HepG2 (cell line): ENCODE data around the gene MICAL3. TPM values are rescaled to one million over a fixed set of nuclear protein-coding genes. Genes with fewer than 3 reads are reported as not detected.

ENCODE experiments used
- ATAC-seq: fragments of 200-7000 bp; cut with Tn5 transposase; 3 replicates; pipeline ENCODE4 v1.9.1; 2020; ENCODE audit warnings: mild to moderate bottlenecking, moderate library complexity
- BruUV-seq: library from RNA; stranded (reverse); fragments of 400-500 nt; replicated peaks from 2 replicates; lab custom pipeline; 2021; lab: Mats Ljungman, UMichigan
- CTCF ChIA-PET: fragments of 300-600 bp; formaldehyde crosslinking; extraction: SDS; loops from one replicate; lab custom pipeline; 2021; ENCODE audit warnings: low total read pairs, inconsistent platforms, low intra/inter-chr PET ratio; lab: Yijun Ruan, JAX
- POLR2A ChIA-PET: fragments of 350-600 bp; sonication (Branson Sonifier 250); formaldehyde crosslinking; loops from one replicate; lab custom pipeline; 2020; ENCODE audit warnings: antibody characterized with exemption, inconsistent platforms; lab: Yijun Ruan, JAX
- DNase-seq: peaks from one replicate; pipeline ENCODE4 v3.0.0-alpha.2; 2015; ENCODE audit warnings: low spot score
- FAIRE-seq: peaks from 3 replicates; lab custom pipeline; 2011; peaks lifted over from hg19 to GRCh38; lab: Jason Lieb, UNC
- H2AFZ ChIP-seq: one replicate; pipeline ENCODE4 v1.6.1; 2011; ENCODE audit warnings: low read length, inconsistent platforms
- H3K27ac ChIP-seq: fragments of 300-600 bp; 3 replicates; pipeline ENCODE4 v1.8.0; 2011; ENCODE audit warnings: mixed run types, mild to moderate bottlenecking, mixed read lengths, low read length, inconsistent platforms; ENCODE audit not compliant: insufficient read depth; ENCODE audit errors: extremely low read length
- H3K27me3 ChIP-seq, 2 experiments: fragments of 200-600 bp in 1 of 2; 2 replicates in 1 of 2; 3 replicates in 1 of 2; pipeline versions ENCODE4 v1.6.0 to v1.8.0; 2011; ENCODE audit warnings: low read length in 2 of 2, mild to moderate bottlenecking in 2 of 2, moderate library complexity in 2 of 2, inconsistent platforms in 1 of 2; ENCODE audit not compliant: insufficient read depth in 2 of 2, control insufficient read depth in 1 of 2
- H3K36me3 ChIP-seq, 2 experiments: fragments of 200-600 bp in 1 of 2; replicated peaks in 1 of 2; 2 replicates in 1 of 2; 3 replicates in 1 of 2; pipeline versions ENCODE4 v1.5.1 to v1.8.0; 2011; ENCODE audit warnings: low read length in 2 of 2, inconsistent platforms in 1 of 2; ENCODE audit not compliant: insufficient read depth in 2 of 2, control insufficient read depth in 1 of 2
- H3K4me1 ChIP-seq: 2 replicates; pipeline ENCODE4 v1.5.1; 2012; ENCODE audit warnings: low read length, inconsistent platforms; ENCODE audit not compliant: insufficient read depth
- H3K4me2 ChIP-seq: 2 replicates; pipeline ENCODE4 v1.6.0; 2011; ENCODE audit warnings: low read depth, low read length, inconsistent platforms
- H3K4me3 ChIP-seq, 3 experiments: fragments of 200-600 bp in 1 of 3; sonication (generic), shearing (Covaris generic) in 1 of 3; replicated peaks in 1 of 3; 2 replicates each; pipeline ENCODE4 v1.5.1; 2011 to 2016; ENCODE audit warnings: low read length in 3 of 3, inconsistent platforms in 2 of 3, low read depth in 2 of 3, mild to moderate bottlenecking in 2 of 3, control low read depth in 1 of 3, mixed read lengths in 1 of 3; ENCODE audit not compliant: insufficient read depth in 1 of 3
- H3K79me2 ChIP-seq: one replicate; pipeline ENCODE4 v1.6.1; 2011; ENCODE audit warnings: low read length, inconsistent platforms; ENCODE audit not compliant: insufficient read depth
- H3K9ac ChIP-seq: 2 replicates; pipeline ENCODE4 v1.6.0; 2011; ENCODE audit warnings: mild to moderate bottlenecking, low read depth, low read length, inconsistent platforms; ENCODE audit not compliant: insufficient read depth
- H3K9me3 ChIP-seq: 2 replicates; pipeline ENCODE4 v1.5.1; 2012; ENCODE audit warnings: mild to moderate bottlenecking, low read length
- H4K20me1 ChIP-seq: 2 replicates; pipeline ENCODE4 v1.6.0; 2011; ENCODE audit warnings: inconsistent platforms, mild to moderate bottlenecking, low read length, moderate library complexity; ENCODE audit not compliant: insufficient read depth
- BHLHE40 ChIP-seq: IDR thresholded peaks from 2 replicates; pipeline ENCODE4 v1.6.1; 2011; ENCODE audit warnings: low read length, improper control_type of control experiment
- BORCS8-MEF2B ChIP-seq: sonication (generic); formaldehyde crosslinking; IDR thresholded peaks from 2 replicates; pipeline ENCODE4 v1.8.0; 2022; ENCODE audit warnings: mild to moderate bottlenecking, missing genetic modification reagents
- FOSL2 ChIP-seq: sonication (generic); formaldehyde crosslinking; IDR thresholded peaks from 2 replicates; pipeline ENCODE4 v1.4.0; 2020; ENCODE audit warnings: missing genetic modification reagents
- HCFC1 ChIP-seq: fragments of 150-350 bp; IDR thresholded peaks from 2 replicates; pipeline ENCODE4 v1.6.1; 2014; ENCODE audit warnings: low read depth, low read length
- JUND ChIP-seq: sonication (generic); formaldehyde crosslinking; IDR thresholded peaks from 2 replicates; pipeline ENCODE4 v1.8.0; 2022; ENCODE audit warnings: mild to moderate bottlenecking, missing genetic modification reagents
- SNRNP70 ChIP-seq: fragments of 200-400 bp; formaldehyde crosslinking; IDR thresholded peaks from 2 replicates; pipeline ENCODE4 v1.6.1; 2017; ENCODE audit warnings: mild to moderate bottlenecking, low read depth, low read length, moderate library complexity
- SP1 ChIP-seq, 2 experiments: fragments of 450-650 bp in 1 of 2; sonication (generic) in 1 of 2; formaldehyde crosslinking in 1 of 2; IDR thresholded peaks; 2 replicates each; pipeline versions ENCODE4 v1.4.0 to v1.6.1; 2016 to 2020; ENCODE audit warnings: missing genetic modification reagents in 1 of 2
- XRCC5 ChIP-seq: fragments of 200-400 bp; formaldehyde crosslinking; optimal IDR thresholded peaks from 2 replicates; pipeline ENCODE3; 2017; ENCODE audit warnings: mild to moderate bottlenecking, low read length
- ZNF180 ChIP-seq: sonication (generic); formaldehyde crosslinking; IDR thresholded peaks from 2 replicates; pipeline ENCODE4 v1.4.0; 2020; ENCODE audit warnings: low read depth, missing genetic modification reagents, borderline replicate concordance
- ZNF292 ChIP-seq: sonication (generic); formaldehyde crosslinking; IDR thresholded peaks from 2 replicates; pipeline ENCODE4 v1.8.1; 2022; ENCODE audit warnings: mild to moderate bottlenecking, low read depth, missing genetic modification reagents, borderline replicate concordance
- ZNF317 ChIP-seq: sonication (generic); formaldehyde crosslinking; IDR thresholded peaks from 2 replicates; pipeline ENCODE4 v1.5.0; 2020; ENCODE audit warnings: mild to moderate bottlenecking, missing genetic modification reagents
- ZNF749 ChIP-seq: sonication (generic); formaldehyde crosslinking; IDR thresholded peaks from 2 replicates; pipeline ENCODE4 v1.8.0; 2022; ENCODE audit warnings: mild to moderate bottlenecking, missing genetic modification reagents, moderate library complexity, borderline replicate concordance
- WGBS: methylation state at CpG from one replicate; pipeline ENCODE4 v1.1.6; 2017; ENCODE audit warnings: low lambda C conversion rate; 5-methylcytosine and 5-hydroxymethylcytosine counted together
- in situ Hi-C: cut with HindIII; loops from 2 replicates; pipeline ENCODE4 v1.10.0; 2017; ENCODE audit warnings: low pct_unique_long_range_greater_than_20kb; ENCODE audit not compliant: extremely low pct_ligation_motif_present
- intact Hi-C: fragments of 100-400 bp; cut with micrococcal nuclease; formaldehyde crosslinking; loops from one replicate; pipeline ENCODE4 v1.10.0; 2022; ENCODE audit not compliant: unreplicated experiment
- polyA plus RNA-seq, 8 experiments: library from polyadenylated mRNA; depleted of rRNA in 3 of 8; stranded (reverse) in 7 of 8; unstranded in 1 of 8; fragments of >200 nt; fragmentation: Illumina TruSeq in 4 of 8; extraction: Trizol in 4 of 8; gene quantifications; 2 replicates each; pipeline versions ENCODE4 v1.2.1 to v1.2.3, GENCODE V29; 2011 to 2016; ENCODE audit warnings: low read depth in 4 of 8, missing spikeins in 1 of 8, mixed read lengths in 1 of 8; ENCODE audit not compliant: insufficient read depth in 1 of 8
- total RNA-seq, 5 experiments: library from RNA; depleted of rRNA; stranded (reverse); fragments of >200 nt; fragmentation: Illumina TruSeq; extraction: Trizol; gene quantifications; 2 replicates each; pipeline ENCODE4 v1.2.3, GENCODE V29; 2016; ENCODE audit warnings: low read depth in 1 of 5
- TF ChIP-seq, protein P1 (sequence below): sonication (generic); formaldehyde crosslinking; IDR thresholded peaks from 2 replicates; pipeline ENCODE4 v1.9.0; 2021; ENCODE audit warnings: missing genetic modification reagents, borderline replicate concordance
- TF ChIP-seq, protein P2 (sequence below): sonication (generic); formaldehyde crosslinking; IDR thresholded peaks from 2 replicates; pipeline ENCODE4 v1.4.0; 2020; ENCODE audit warnings: mild to moderate bottlenecking, missing genetic modification reagents
- TF ChIP-seq, protein P3 (sequence below): IDR thresholded peaks from 2 replicates; pipeline ENCODE4 v1.6.1; 2016; ENCODE audit warnings: mild to moderate bottlenecking, missing biosample characterization, missing genetic modification reagents
- TF ChIP-seq, protein P4 (sequence below): sonication (generic); formaldehyde crosslinking; IDR thresholded peaks from 2 replicates; pipeline ENCODE4 v1.5.0; 2020; ENCODE audit warnings: mild to moderate bottlenecking, missing genetic modification reagents
- TF ChIP-seq, protein P5 (sequence below): sonication (generic); formaldehyde crosslinking; IDR thresholded peaks from 2 replicates; pipeline ENCODE4 v1.8.0; 2022; ENCODE audit warnings: mild to moderate bottlenecking, missing genetic modification reagents

MICAL3 gene
- total and polyA plus RNA-seq, 2 of the 13 experiments (the other 11 are each of a cell fraction or from before 2014, with no cell fraction given) = 5.3 to 12.5 TPM

DNA sequence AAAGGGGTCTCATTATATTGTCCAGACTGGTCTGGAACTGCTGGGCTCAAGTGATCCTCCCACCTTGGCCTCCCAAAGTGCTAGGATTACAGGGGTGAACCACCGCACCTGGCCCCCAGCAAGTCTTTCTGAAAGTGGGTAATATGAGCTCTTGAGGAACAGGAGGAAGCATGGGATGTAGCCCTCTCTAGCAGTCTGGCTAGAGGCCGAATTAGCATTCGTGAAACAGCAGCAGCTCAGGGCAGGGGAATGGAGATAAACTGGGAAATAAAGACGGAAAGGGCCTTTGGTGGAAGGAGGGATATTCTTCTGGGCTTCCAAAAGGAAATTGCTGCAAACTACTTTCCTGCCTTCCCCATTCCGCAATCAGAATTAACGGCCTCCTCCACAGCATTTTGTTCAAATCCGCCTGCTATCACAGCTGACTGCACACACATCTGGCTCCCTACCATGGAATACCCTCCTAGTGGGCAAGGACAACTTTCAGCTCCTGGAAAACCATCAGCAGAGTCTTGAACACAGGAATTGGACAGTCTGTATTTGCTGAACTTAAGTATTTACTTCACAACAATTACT lies 44.3 kb downstream of the MICAL3 start:
- ATAC-seq (no peak), FAIRE-seq (no peak), DNase-seq (no peak)
- peaks cover 65% of the 10 kb centered on the region for H3K79me2 ChIP-seq
- ChIA-PET CTCF (no interaction called here), POLR2A (no interaction called here)
- intact Hi-C loops = no loop called here
- H3K4me3 ChIP-seq = no peak overlapping the region
- WGBS = 96% methylated on average over 7 of the region's 7 CpGs
- in situ Hi-C loops = no loop called here
- no peak overlapping the region for H3K9ac ChIP-seq
- no peak overlapping the region for H3K4me2 ChIP-seq
- H3K4me1 ChIP-seq = peaks cover 25% of the 10 kb centered on the region
- H4K20me1 ChIP-seq = no peaks in the 10 kb centered on the region
- no peak overlapping the region for H2AFZ ChIP-seq
- BruUV-seq = no TSS peak
- no peaks in the 10 kb centered on the region for H3K9me3 ChIP-seq
- H3K36me3 ChIP-seq = no peaks in the 10 kb centered on the region
- TF ChIP-seq, protein P1, sequence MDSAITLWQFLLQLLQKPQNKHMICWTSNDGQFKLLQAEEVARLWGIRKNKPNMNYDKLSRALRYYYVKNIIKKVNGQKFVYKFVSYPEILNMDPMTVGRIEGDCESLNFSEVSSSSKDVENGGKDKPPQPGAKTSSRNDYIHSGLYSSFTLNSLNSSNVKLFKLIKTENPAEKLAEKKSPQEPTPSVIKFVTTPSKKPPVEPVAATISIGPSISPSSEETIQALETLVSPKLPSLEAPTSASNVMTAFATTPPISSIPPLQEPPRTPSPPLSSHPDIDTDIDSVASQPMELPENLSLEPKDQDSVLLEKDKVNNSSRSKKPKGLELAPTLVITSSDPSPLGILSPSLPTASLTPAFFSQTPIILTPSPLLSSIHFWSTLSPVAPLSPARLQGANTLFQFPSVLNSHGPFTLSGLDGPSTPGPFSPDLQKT (CRISPR knock-in tag) = no peak
- TF ChIP-seq SNRNP70 (no peak), ZNF317 (no peak), ZNF180 (CRISPR knock-in tag) (no peak), FOSL2 (CRISPR knock-in tag) (no peak), BORCS8-MEF2B (CRISPR knock-in tag) (no peak), XRCC5 (no peak), ZNF292 (no peak), ZNF749 (CRISPR knock-in tag) (no peak), SP1 (IDR thresholded peaks at IDR 0.05) (no peak), SP1 (CRISPR knock-in tag; IDR thresholded peaks at IDR 0.05) (no peak), JUND (CRISPR knock-in tag) (no peak), HCFC1 (no peak), BHLHE40 (no peak)
- TF ChIP-seq, protein P2, sequence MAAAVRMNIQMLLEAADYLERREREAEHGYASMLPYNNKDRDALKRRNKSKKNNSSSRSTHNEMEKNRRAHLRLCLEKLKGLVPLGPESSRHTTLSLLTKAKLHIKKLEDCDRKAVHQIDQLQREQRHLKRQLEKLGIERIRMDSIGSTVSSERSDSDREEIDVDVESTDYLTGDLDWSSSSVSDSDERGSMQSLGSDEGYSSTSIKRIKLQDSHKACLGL (CRISPR knock-in tag) = no peak
- TF ChIP-seq, protein P3, sequence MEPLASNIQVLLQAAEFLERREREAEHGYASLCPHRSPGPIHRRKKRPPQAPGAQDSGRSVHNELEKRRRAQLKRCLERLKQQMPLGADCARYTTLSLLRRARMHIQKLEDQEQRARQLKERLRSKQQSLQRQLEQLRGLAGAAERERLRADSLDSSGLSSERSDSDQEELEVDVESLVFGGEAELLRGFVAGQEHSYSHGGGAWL (CRISPR knock-in tag) = no peak
- TF ChIP-seq, protein P4, sequence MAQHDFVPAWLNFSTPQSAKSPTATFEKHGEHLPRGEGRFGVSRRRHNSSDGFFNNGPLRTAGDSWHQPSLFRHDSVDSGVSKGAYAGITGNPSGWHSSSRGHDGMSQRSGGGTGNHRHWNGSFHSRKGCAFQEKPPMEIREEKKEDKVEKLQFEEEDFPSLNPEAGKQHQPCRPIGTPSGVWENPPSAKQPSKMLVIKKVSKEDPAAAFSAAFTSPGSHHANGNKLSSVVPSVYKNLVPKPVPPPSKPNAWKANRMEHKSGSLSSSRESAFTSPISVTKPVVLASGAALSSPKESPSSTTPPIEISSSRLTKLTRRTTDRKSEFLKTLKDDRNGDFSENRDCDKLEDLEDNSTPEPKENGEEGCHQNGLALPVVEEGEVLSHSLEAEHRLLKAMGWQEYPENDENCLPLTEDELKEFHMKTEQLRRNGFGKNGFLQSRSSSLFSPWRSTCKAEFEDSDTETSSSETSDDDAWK (CRISPR knock-in tag) = no peak
- TF ChIP-seq, protein P5, sequence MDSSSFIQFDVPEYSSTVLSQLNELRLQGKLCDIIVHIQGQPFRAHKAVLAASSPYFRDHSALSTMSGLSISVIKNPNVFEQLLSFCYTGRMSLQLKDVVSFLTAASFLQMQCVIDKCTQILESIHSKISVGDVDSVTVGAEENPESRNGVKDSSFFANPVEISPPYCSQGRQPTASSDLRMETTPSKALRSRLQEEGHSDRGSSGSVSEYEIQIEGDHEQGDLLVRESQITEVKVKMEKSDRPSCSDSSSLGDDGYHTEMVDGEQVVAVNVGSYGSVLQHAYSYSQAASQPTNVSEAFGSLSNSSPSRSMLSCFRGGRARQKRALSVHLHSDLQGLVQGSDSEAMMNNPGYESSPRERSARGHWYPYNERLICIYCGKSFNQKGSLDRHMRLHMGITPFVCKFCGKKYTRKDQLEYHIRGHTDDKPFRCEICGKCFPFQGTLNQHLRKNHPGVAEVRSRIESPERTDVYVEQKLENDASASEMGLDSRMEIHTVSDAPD (CRISPR knock-in tag) = no peak
- no peaks in the 10 kb centered on the region for H3K27me3 ChIP-seq
- H3K27ac ChIP-seq = no peak overlapping the region
